Thyroid gland (tissue), 4 donors: ENCODE data around the gene EDEM1. TPM values are rescaled to one million over a fixed set of nuclear protein-coding genes. Genes with fewer than 3 reads are reported as not detected.

Experiments
- DNase-seq, 2 donors: peaks; one replicate each; pipeline ENCODE4 v3.0.0-alpha.2; 2019
- H3K27ac ChIP-seq, 3 donors: fragments of 200-600 bp; sonication (generic); 1 replicate in 2 of 3; 2 replicates in 1 of 3; pipeline ENCODE4 v1.5.1; 2016 to 2019; ENCODE audit warnings: mild to moderate bottlenecking in 1 of 3, moderate library complexity in 1 of 3
- H3K27me3 ChIP-seq: fragments of 200-600 bp; sonication (generic); one replicate; pipeline ENCODE4 v1.5.1; 2019
- H3K36me3 ChIP-seq, 2 donors: fragments of 200-600 bp; sonication (generic); one replicate each; pipeline ENCODE4 v1.5.1; 2016 to 2019
- H3K4me1 ChIP-seq, 2 donors: fragments of 200-600 bp; sonication (generic); one replicate each; pipeline ENCODE4 v1.5.1; 2017 to 2019
- H3K4me3 ChIP-seq, 3 donors: fragments of 200-600 bp; sonication (generic); replicated peaks in 1 of 3; 1 replicate in 2 of 3; 2 replicates in 1 of 3; pipeline ENCODE4 v1.5.1; 2016; ENCODE audit warnings: mild to moderate bottlenecking in 1 of 3
- H3K9me3 ChIP-seq: fragments of 200-600 bp; sonication (generic); one replicate; pipeline ENCODE4 v1.5.1; 2017
- CTCF ChIP-seq, 6 experiments: fragments of 200-600 bp in 3 of 6; fragments of 450-650 bp in 3 of 6; sonication (generic) in 3 of 6; IDR thresholded peaks; one replicate each; pipeline ENCODE4 v1.5.1; 2016 to 2019; ENCODE audit warnings: antibody characterized with exemption in 6 of 6, mild to moderate bottlenecking in 2 of 6, inconsistent platforms in 1 of 6, moderate library complexity in 1 of 6
- POLR2A ChIP-seq, 2 donors: fragments of 450-650 bp; IDR thresholded peaks; one replicate each; pipeline ENCODE4 v1.6.1; 2017; ENCODE audit warnings: antibody characterized with exemption in 2 of 2, mild to moderate bottlenecking in 2 of 2, moderate library complexity in 1 of 2
- WGBS, 2 donors: methylation state at CpG; one replicate each; pipeline ENCODE4 v1.1.5; 2017; 5-methylcytosine and 5-hydroxymethylcytosine counted together
- intact Hi-C: fragments of 100-400 bp; cut with DNase I; formaldehyde crosslinking; loops from one replicate; pipeline ENCODE4 v1.15.1; 2023
- total RNA-seq, 4 donors: library from RNA; depleted of rRNA; stranded (reverse); fragments of >200 nt; gene quantifications; one replicate each; pipeline ENCODE4 v1.2.3, GENCODE V29; 2016

The EDEM1 gene
- total RNA-seq, 4 donors from 2014 or later: 26.1 to 58.4 (median 43.0) TPM

DNA sequence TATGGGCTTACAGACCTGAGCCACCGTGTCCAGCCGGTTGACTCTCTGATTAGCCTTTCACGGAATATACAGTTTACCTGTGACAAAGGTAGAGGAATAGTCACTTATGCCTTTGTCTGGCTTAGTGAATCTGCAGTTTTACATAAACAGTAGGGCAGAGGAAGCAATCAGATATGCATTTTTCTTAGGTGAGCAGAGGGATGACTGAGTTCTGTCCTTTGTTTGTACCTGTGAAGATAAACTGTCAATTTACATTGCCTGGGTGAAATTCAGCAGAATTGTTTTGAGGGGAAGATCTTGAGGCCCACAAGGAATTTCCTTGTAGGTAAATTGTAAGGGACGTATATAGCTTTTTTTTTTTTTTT, 10.8 kb downstream of the EDEM1 start:
- DNase-seq: no peak
- Histone ChIP-seq H3K27me3 (no peaks in the 10 kb centered on the region), H3K9me3 (no peaks in the 10 kb centered on the region), H3K27ac (no peak overlapping the region), H3K36me3 (peaks cover 31 to 35% of the 10 kb centered on the region in 2 donors), H3K4me1 (peaks cover 3 to 5% of the 10 kb centered on the region in 2 donors), H3K4me3 (no peak overlapping the region)
- 96% methylated on average over 4 of the region's 4 CpGs for WGBS, 2 donors
- TF ChIP-seq CTCF (IDR thresholded peaks at IDR 0.05) (no peak), POLR2A (IDR thresholded peaks at IDR 0.05) (no peak)
- intact Hi-C loops: no loop called here

GRCh38 chr3:5198986-5199731, 11.7 kb downstream of the EDEM1 start:
- intact Hi-C loops: no loop called here
- Histone ChIP-seq H3K27me3 (no peaks in the 10 kb centered on the region), H3K9me3 (no peaks in the 10 kb centered on the region), H3K27ac (no peak overlapping the region), H3K4me3 (no peak overlapping the region), H3K4me1 (peaks cover 3 to 5% of the 10 kb centered on the region in 2 donors), H3K36me3 (peaks cover 40 to 43% of the 10 kb centered on the region in 2 donors)
- 69 to 74% methylated on average over 5 of the region's 5 CpGs for WGBS, 2 donors
- no peak for TF ChIP-seq POLR2A (IDR thresholded peaks at IDR 0.05)
- TF ChIP-seq CTCF (IDR thresholded peaks at IDR 0.05): no peak
- no peak for DNase-seq

DNA sequence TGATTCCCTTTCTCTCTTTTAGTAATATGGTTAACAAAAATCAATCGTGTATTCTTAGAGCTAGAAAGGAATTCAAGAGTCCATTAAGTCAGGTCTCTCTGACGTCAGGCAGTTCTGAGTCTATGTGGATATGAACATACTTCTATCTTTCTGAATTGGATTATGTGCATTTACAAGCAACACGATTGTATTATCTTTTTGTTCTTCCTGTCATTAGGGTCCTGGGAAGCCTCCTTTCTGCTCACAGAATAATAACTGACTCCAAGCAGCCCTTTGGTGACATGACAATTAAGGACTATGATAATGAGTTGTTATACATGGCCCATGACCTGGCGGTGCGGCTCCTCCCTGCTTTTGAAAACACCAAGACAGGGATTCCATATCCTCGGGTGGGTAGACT, 14.0 kb downstream of the EDEM1 start:
- WGBS, 2 donors: 92% methylated on average over 6 of the region's 6 CpGs
- Histone ChIP-seq H3K27me3 (no peaks in the 10 kb centered on the region), H3K27ac (no peak overlapping the region), H3K36me3 (peaks cover 55 to 66% of the 10 kb centered on the region in 2 donors), H3K9me3 (no peaks in the 10 kb centered on the region), H3K4me3 (no peak overlapping the region), H3K4me1 (peaks cover 0 to 6% of the 10 kb centered on the region in 2 donors)
- DNase-seq: no peak
- intact Hi-C loops: no loop called here
- TF ChIP-seq CTCF (IDR thresholded peaks at IDR 0.05) (no peak), POLR2A (IDR thresholded peaks at IDR 0.05) (no peak)

GRCh38 chr3:5202222-5202621, 14.7 kb downstream of the EDEM1 start:
- DNase-seq: no peak
- Histone ChIP-seq H3K36me3 (peaks cover 62 to 70% of the 10 kb centered on the region in 2 donors), H3K4me1 (peaks cover 0 to 6% of the 10 kb centered on the region in 2 donors), H3K27me3 (no peaks in the 10 kb centered on the region), H3K27ac (no peak overlapping the region), H3K4me3 (no peak overlapping the region), H3K9me3 (no peaks in the 10 kb centered on the region)
- TF ChIP-seq POLR2A (IDR thresholded peaks at IDR 0.05) (no peak), CTCF (IDR thresholded peaks at IDR 0.05) (no peak)
- 95 to 98% methylated on average over 2 of the region's 2 CpGs for WGBS, 2 donors
- intact Hi-C loops: no loop called here

GRCh38 chr3:5205165-5205941, 17.8 kb downstream of the EDEM1 start:
- TF ChIP-seq CTCF (IDR thresholded peaks at IDR 0.05): no peak
- TF ChIP-seq POLR2A (IDR thresholded peaks at IDR 0.05): no peak
- Histone ChIP-seq H3K4me3 (no peak overlapping the region), H3K4me1 (peaks cover 0 to 6% of the 10 kb centered on the region in 2 donors), H3K36me3 (peaks cover 80 to 92% of the 10 kb centered on the region in 2 donors), H3K27ac (no peak overlapping the region), H3K27me3 (no peaks in the 10 kb centered on the region), H3K9me3 (no peaks in the 10 kb centered on the region)
- intact Hi-C loops: no loop called here
- DNase-seq: no peak
- WGBS, 2 donors: 80 to 86% methylated on average over 7 of the region's 7 CpGs
